ENCODE measurements around the gene STAC2.
"Not testable (repeated sequence)": the region's sequence is repeated elsewhere in the genome, so short reads cannot be mapped to it uniquely, and the experiment has no call there.

STAC2 gene

DNA sequence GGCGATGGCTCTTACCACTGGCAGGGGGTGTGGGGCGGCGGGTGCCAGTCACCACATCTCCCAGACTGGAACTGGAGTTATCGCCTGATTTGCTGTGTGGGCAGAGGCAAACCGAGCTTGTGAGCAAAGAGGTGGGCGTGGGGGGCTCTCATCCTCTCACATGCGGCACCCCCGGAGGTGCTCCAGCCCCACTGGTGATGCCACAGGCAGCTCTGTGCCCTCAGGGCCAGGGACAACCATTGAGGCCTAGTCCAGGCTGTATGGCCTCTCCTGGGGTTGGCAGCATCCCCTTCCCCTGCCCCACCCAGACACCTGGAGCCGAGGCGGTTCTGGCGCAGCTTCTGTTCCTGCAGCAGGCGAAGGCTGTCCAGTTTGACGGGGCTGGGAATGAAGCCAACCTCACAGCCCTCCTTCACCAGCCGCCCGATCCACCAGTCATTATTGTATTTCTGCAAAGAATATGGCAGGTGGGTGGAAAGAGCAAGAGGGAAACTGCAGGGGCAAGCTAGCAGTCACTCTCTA lies 39.2 kb downstream of the STAC2 start:
- no peak for DNase-seq

DNA sequence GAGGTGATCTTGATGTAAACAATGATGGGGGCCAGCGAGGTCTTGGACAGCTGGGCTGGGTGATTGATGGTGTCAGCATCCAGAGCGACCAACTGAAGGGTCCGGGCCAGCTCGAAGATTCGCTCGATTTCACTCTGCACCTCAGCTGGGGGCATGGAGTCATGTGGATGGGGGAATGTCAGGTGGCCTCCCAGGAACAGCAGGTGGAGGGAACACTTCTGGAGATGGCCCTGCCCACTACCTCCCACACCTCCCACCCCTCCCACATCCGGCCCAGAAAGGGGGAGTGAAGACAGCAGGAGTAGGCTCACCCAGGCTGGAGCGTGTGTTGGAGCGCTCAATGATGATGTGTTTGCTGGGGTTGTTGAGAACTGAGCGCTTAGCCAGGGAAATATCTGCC lies 42.0 kb downstream of the STAC2 start:
- no peak for DNase-seq

DNA sequence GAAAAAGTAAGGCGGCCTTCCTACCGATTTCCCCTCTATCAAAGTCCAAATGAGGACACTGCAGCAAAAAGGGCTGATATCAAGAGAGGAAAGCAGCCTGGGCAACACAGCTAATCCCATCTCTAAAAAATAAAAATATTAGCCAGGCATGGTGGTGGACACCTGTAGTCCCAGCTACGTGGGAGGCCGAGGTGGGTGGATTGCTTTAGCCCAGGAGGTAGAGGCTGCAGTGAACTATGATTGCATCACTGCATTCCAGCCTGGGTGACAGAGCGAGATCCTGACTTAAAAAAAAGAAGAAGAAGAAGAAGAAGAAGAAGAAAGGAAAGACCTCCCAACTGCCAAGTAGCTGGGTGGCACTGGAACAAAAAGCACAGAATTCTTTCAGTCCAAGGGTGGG lies 42.7 kb downstream of the STAC2 start:
- DNase-seq = no peak

DNA sequence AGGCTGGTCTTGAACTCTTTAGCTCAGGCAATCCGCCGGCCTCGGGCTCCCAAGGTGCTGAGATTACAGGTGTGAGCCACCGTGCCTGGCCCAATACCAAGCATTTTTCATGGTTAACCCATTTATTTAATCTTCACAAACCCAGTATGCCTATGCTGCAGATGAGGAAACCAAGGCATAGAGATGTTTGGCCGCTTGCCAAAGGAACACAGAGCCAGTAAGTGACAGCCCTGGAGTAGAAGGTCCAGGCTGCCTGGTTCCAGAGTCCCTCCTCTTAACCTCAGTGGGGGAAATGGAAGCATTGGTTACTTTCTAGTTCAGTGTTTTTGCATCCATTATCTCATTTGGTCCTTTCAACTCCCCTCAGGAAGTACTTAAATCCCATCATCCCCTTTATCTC lies 44.4 kb downstream of the STAC2 start:
- no peak for DNase-seq

DNA sequence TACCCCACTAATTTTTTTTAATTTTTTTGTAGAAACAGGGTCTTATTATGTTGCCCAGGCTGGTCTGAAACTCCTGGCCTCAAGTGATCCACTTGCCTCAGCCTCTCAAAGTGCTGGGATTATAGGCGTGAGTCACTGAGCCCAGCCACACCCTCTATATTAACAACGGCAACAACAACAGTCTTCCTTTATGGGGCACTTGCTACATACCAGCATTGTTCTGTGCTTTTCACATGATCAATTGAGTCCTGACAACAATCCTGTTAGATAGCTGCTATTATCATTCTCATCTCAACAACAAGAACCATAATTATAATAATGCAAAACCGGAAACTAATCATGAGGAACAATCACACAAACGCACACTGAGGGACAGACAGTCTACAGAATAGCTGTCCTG lies 47.2 kb downstream of the STAC2 start:
- no peak for DNase-seq

DNA sequence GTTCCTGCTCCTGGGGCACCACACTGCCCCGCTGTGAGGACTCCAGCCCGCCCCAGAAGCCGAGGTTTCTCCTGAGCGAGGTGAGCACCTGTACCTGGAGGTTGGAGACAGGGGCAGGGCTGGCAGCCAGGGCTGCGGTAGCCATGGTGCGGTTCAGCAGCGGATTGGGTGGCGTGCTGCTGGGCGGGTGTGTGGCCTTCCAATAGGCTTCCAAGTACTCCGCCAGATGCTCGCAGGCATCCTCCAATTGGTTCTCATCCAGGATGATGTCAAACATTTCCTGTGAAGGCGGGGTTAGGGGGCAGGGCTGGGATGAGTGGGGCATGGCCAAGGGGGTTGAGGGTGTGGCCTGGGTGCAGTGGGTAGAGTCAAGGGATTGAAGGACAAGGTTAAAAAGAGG lies 48.5 kb downstream of the STAC2 start:
- DNase-seq = no peak

DNA sequence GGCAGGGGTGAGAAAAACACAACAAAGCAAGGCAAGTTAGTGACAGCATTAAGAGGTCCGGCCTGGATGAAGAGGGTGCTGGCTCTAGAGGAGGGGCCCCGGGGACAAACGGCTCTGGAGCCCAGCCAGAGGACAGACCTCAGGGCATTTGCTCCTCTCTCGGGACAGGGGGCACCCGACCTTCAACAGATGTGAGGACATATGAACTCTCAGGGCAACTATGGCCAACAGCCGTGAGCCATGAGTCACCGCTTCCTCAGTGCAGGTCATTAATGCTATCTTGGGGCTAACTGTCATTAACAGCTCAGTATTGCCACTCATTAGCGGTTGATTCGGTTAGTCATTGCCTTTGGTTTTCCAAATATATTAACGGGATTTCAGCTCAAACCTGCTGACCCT lies 50.1 kb downstream of the STAC2 start:
- DNase-seq = no peak

DNA sequence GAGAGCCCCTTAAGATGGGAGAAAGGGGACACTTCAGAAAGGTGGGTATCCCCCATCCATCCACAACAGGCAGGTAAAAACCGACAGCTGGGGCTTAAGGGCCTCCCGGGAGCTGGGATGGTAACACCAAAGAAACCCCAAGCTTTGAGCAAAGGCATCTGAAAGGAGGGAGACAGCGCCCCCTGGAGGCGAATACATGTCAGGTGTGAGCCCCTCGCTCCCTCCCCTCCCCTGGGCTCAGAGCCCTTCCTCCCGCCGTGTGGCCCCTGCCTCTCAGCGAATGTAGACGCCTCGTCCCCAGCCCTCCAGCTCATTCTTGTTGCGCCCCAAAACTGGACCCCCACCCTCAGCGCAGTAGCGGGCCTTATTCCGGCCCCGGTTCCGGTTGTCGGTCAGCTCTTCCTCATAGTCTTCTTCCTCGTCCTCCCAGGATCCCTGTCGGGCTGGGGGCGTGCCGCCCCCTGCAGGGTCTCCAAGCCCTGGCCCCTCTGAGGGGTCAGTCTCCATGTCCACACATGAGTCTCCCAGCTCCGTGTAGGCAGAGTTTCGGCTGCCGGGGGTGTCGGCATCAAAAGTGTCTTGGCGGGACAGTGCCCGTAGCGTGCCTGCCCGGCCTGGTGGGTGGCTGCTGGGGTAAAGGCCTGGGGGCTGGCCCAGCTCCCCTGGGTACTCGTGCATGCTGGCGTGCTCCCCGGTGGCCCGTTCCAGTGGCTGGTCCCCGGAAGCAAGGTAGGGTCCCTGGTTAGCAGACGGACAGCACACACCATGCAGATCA lies 50.6 kb downstream of the STAC2 start:
- DNase-seq = peak; percentile 74

DNA sequence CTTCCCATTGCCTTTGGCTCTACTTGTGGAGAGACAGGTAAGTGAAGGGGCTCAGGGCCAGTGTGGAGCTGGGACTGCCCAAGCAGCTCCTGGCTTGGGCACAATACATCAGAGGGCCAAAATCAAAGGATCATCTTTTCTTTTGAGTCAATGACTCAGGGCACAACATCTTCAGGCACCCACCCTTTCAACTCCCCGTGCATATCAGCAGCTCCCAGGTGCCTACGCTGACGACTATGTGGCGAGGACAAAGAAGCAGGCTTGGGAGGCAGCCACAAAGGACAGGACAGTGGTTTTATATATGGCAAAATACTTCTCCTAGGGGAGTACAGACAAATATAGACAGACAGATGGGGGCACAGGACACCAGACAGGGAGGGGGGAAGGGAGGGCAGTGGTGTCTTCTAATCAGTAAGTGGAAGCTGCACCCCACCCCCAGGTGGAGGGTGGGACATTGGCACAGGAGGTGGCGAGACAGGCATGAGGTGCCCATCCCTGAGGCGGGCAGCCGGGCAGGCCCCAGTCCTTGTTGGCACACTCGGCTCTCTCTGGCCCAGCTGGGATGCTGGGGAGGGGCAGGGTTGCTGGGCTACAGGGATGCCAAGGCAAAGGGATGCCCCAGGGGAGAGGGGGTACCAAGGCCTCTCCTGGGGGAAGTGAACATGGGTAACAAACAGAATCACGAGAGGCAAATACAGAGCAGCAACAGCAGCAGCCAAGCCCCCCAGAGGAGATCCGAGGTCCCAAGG lies 52.0 kb downstream of the STAC2 start:
- no peak for DNase-seq

DNA sequence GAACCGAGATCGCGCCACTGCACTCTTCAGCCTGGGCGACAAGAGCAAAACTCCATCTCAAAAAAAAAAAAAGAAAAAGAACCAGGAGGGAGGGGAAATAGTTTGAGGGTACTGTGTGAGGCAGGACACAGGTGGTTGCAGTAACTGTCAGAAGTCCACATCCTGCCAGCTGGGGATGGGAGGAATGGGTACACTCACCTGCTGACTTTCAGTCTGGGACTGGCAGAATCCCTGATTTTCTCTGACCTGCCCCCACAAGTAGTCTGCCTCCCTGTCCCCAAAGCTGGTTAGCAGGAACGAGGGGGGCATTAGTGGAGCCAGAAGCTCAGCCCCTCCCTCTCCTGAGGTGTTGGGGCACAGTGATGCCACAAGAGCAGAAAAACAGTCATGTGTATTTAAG lies 52.7 kb downstream of the STAC2 start:
- DNase-seq = no peak

DNA sequence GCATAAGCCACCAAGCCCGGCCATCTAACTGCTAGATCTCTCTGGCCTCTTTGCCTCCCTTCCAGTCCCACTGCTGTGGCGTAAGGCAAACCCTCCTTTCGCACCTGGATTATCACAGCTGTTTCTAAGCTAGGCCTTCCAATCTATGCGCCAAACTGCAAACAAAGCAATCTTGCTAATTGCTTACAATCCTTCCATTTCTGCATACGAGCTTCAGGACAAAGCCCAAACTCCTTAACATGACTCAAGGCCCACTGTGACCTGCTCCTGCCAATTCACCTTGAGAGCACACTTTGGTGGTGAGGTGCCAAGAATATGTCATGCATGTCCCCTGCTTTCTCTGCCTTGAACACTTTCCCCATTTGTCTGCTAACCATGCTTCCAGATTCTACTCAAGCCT lies 53.8 kb downstream of the STAC2 start:
- DNase-seq = no peak

DNA sequence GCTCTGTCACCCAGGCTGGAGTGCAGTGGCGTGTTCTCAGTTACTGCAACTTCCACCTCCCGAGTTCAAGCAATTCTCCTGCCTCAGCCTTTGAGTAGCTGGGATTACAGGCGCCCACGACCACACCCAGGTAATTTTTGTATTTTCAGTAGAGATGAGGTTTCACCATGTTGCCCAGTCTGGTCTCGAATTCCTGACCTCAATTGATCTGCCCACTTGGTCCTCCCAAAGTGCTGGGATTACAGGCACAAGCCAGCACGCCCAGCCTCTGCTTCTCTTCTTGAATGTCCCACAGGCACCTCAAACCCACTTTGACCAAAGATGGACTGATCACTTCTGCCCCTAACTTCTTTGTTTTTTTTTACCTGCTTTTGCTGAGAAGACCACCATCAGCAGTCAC lies 55.2 kb downstream of the STAC2 start:
- no peak for DNase-seq

DNA sequence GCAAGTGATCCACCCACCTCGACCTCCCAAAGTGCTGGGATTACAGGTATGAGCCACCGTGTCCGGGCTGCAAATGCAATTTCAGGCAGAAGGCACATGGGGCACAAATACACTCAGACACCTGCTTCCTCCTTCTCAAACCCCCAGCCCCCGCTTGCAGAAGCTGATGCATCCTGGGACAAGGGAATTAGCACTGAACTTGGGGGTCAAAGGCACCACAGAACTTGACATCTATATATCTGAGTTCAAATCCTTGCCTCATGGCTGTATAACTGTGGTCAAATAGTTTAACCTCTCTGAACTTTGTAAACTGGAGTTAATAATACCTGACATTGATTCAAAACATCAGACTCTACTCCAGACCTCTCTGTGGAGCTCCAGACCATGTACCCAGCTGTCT lies 55.6 kb downstream of the STAC2 start:
- no peak for DNase-seq

DNA sequence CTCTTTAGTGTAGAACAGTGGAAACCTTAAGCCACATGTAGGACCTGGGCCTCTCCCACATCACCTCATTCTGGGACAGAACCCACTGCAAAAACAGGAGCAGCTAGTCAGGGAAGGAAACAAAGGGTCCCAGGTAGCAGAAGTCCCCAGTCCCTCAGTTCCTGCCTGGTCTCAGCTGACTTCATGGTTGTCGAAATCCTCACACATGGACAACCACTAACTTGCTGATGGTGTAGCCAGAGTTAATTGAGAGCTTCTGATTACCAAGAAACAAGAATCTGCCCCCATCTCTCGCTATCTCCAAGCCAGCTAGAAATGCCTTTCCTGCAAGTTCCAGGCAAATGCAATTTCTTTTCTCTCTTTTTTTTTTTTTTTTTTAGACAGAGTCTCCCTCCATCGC lies 56.2 kb downstream of the STAC2 start:
- no peak for DNase-seq

DNA sequence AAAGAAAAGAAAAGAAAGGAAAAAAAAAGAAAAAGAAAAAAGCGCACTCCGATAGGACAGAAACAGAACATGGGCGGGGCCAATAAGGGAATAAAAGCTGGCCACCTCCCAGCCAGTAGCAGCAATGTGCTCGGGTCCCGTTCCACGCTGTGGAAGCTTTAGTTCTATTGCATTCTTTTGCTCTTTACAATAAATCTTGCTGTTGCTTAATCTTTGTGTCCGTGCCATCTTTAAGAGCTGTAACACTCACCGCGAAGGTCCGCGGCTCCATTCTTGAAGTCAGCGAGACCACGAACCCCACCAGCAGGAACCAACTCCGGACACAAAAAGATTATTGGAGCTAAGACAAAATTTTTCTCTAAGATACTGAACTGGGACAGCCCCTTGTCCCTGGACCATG lies 56.6 kb downstream of the STAC2 start:
- DNase-seq = no peak

DNA sequence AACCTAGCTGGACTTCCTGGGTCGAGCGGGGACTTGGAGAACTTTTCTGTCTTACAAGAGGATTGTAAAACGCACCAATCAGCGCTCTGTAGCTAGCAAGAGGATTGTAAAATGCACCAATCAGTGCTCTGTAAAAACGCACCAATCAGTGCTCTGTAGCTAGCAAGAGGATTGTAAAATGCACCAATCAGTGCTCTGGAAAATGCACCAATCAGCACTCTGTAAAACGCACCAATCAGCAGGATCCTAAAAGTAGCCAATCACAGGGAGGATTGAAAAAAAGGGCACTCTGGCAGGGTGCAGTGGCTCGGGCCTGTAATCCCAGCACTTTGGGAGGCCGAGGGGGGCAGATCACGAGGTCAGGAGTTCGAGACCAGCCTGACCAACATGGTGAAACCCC lies 57.2 kb downstream of the STAC2 start:
- not testable (repeated sequence) for DNase-seq

DNA sequence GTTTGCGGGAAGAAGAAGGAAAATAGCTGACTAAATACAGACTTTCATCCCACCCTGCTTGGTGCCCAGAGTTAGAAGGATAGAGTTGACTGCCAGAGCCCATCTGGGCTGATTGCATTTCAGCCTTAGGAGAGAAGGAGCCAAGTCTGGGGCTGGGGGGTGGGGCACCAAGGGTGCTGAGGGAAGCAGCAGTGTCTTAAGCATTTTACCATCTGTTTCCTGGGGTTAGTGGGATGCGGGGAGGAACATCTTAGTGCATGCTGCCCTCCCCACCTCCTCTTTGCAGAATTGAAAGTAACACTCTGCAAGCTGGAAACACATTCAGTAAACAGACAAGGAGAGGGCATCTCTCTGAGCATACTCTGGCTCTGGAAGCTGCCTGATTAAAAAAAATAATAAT lies 58.3 kb downstream of the STAC2 start:
- DNase-seq = no peak

DNA sequence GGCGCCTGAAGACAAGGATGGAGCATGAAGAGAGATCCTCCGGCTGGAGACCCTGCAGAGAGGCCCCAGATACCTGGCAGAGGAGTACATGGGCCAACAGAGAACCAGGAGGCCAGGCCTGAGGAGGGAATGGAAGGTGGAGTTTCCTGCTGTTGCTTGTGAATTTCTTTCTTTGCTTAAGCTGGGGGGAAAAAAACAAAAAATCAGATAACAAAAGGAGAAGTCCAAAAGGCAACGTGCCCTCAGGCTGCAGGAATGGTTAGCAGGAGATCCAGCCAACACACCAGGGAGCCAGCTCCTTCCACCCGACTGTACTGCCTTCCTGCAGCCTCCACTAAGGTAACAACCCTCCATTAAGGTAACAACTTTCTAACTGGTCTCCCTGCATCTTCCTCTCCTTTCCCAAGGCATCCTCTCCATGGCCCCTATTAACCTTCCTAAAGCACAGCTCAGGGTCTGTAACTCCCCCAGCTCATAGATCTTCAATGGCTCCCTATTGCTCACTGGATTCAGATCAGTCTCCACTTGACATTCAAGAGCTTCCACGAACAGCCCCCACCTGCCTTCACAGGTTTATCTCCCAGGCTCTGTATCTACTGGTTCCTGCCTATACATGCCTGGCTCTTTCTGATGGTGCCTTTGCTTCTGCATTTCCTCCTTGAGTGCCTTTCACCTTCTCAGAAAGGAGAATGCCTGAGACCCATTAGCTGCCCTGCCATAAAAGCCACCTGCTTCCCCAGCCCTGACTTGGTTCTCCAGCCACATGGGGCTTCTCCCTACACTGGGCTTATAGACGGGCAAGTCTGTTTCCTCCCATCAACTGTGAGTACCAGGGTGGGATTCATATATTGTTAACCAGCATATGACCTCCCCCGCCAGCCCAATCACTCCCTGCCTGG lies 59.1 kb downstream of the STAC2 start:
- DNase-seq = no peak

DNA sequence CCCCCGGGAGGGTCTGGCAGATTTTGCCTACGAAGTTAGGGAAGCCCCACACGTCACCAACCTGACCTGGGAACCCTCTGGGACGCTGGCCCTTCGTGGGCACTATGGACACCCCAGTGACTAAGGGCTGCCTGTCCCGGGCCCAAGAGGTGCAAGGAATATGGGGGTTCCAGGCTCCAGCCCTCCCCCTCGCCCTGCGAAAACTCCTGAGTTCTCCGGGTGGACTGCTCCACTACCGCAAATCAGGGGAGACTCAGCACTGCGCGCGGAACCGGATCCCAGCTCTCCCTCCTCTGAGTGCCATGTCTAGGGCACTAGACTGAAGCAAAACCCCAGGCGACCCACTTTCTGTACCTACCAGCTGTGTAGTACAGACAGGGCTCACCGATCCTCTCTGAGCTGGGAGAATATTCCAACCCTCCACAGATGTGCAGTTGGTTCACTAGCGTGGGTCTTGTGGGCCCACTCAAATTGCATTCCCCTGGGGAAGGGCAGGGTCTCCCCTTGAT lies 59.9 kb downstream of the STAC2 start, which contains the start of gene ARL5C:
ARL5C (minus strand) TSS at position 321 of the 509 bp plus-strand sequence. CDS start 401 bp downstream, outside the sequence.
- DNase-seq = no peak

DNA sequence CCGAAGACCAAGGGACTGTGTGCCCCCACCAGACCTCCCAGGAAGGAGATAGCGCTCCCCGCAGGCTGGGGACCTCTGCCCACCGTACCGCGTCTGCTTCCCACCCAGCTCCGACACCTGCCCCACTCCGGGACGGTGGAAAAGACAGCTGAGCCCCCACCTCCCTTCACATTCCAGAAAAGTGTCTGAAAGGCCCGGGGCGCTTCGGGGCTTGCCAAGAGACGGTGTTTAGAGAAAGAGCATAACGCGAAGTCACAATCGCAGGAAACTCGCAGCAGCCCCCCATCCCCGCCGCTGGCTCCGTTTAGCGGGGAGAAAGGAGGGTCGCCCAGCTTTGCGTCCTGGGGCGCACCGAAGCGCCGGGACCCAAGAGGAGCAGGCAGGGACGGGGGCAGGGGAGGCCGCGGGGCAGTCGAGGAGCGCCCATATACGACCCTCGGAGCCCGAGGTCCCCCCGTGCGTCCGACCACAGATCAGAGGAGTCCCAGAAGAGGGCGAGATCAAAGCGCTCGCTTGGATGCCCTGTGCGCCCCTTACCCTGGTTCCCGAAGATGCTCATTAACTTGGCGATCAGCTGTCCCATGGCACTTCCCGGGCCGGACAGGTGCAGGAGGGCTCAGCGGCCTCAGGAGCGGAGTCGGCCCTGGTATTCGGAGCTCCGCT lies 60.4 kb downstream of the STAC2 start:
- DNase-seq = no peak

DNA sequence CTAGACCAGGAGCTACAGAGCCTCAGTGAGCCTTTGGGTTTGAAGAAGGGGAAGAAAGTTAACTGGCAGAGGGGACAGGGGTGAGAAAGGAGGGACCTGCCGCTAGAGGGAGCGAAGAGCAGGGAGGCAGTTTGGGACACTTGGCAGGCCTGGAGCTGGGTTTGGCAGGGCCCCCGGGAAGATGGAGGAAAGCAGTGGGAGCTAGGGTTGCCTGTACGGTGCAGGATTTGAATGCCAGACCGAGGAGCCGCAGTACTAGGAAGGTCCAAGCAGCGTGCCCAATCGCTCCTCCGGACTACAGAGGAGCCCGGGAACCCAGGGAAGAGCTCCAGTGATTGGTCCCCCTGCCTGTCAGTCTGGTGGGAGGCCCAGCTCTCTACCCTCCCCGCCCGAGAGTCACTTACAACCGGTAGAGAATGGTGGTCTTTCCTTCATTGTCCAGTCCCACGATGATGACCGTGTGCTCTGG lies 61.0 kb downstream of the STAC2 start:
- DNase-seq = peak; percentile 66

DNA sequence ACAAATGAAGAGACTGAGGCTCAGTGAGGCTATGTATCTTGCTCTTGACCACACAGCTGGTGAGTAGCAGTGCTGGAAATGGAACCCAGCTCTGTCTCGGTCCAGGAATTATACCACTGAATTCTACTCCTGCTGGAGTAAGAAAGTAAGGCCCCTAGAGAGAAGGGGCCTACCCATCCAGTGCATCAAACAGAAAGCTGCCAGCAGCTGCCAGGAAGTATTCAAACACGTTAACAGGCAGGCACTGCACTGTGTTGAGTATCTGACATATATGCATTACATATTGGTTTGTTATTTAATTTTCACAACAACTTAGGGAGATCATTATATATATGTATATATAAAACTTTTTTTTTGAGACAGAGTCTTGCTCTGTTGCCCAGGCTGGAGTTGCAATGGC lies 63.8 kb downstream of the STAC2 start:
- DNase-seq = no peak

Data from effector CD8-positive, alpha-beta T cell (primary cell).